HEK293T (cell line): Measurements from ENCODE around the gene NPFFR1.
A peak's percentile ranks its signal among the peaks of the same experiment; 100 is the strongest.

Source experiments
- CTCF ChIA-PET: fragments of 350-600 bp; formaldehyde crosslinking; extraction: SDS; loops from one replicate; lab custom pipeline; 2021; ENCODE audit warnings: antibody characterized with exemption, inconsistent platforms; lab: Yijun Ruan, JAX
- POLR2A ChIA-PET: fragments of 350-600 bp; formaldehyde crosslinking; extraction: SDS; loops from one replicate; lab custom pipeline; 2020; ENCODE audit warnings: antibody characterized with exemption, inconsistent platforms; lab: Yijun Ruan, JAX
- DNase-seq: peaks from one replicate; pipeline ENCODE4 v3.0.0; 2012; ENCODE audit warnings: mixed read lengths; ENCODE audit errors: extremely low spot score
- ARNT ChIP-seq: fragments of 450-650 bp; IDR thresholded peaks from 2 replicates; pipeline ENCODE4 v1.6.1; 2017; ENCODE audit warnings: mild to moderate bottlenecking
- BHLHE40 ChIP-seq: fragments of 450-650 bp; IDR thresholded peaks from 2 replicates; pipeline ENCODE4 v1.6.1; 2016; ENCODE audit warnings: mild to moderate bottlenecking, moderate library complexity, borderline replicate concordance
- CTBP1 ChIP-seq: fragments of 450-650 bp; IDR thresholded peaks from 2 replicates; pipeline ENCODE4 v1.6.1; 2016; ENCODE audit warnings: borderline replicate concordance
- ELF4 ChIP-seq: fragments of 450-650 bp; IDR thresholded peaks from 2 replicates; pipeline ENCODE4 v1.6.1; 2017; ENCODE audit warnings: antibody characterized with exemption
- FOXA1 ChIP-seq: fragments of 450-650 bp; IDR thresholded peaks from 2 replicates; pipeline ENCODE4 v1.6.1; 2016; ENCODE audit warnings: mild to moderate bottlenecking
- FOXK2 ChIP-seq: fragments of 450-650 bp; IDR thresholded peaks from 2 replicates; pipeline ENCODE4 v1.6.1; 2016; ENCODE audit warnings: mild to moderate bottlenecking
- FOXM1 ChIP-seq: fragments of 450-650 bp; IDR thresholded peaks from 2 replicates; pipeline ENCODE4 v1.6.1; 2017; ENCODE audit warnings: mild to moderate bottlenecking, borderline replicate concordance
- HDGF ChIP-seq: fragments of 450-650 bp; IDR thresholded peaks from 2 replicates; pipeline ENCODE4 v1.6.1; 2017; ENCODE audit warnings: antibody characterized with exemption, borderline replicate concordance
- L3MBTL2 ChIP-seq: fragments of 450-650 bp; conservative IDR thresholded peaks from 2 replicates; pipeline ENCODE4 v1.6.1; 2016; ENCODE audit warnings: mild to moderate bottlenecking
- LEF1 ChIP-seq: fragments of 450-650 bp; IDR thresholded peaks from 2 replicates; pipeline ENCODE4 v1.6.1; 2017; ENCODE audit warnings: mild to moderate bottlenecking, borderline replicate concordance
- NFRKB ChIP-seq: fragments of 450-650 bp; IDR thresholded peaks from 2 replicates; pipeline ENCODE4 v1.6.1; 2016; ENCODE audit warnings: mild to moderate bottlenecking, moderate library complexity
- PKNOX1 ChIP-seq: fragments of 450-650 bp; IDR thresholded peaks from 2 replicates; pipeline ENCODE4 v1.6.1; 2016
- SP1 ChIP-seq: fragments of 450-650 bp; IDR thresholded peaks from 2 replicates; pipeline ENCODE4 v1.6.1; 2017
- SUZ12 ChIP-seq: fragments of 450-650 bp; IDR thresholded peaks from 2 replicates; pipeline ENCODE4 v1.6.1; 2016; ENCODE audit warnings: mild to moderate bottlenecking
- TARDBP ChIP-seq: fragments of 450-650 bp; IDR thresholded peaks from 2 replicates; pipeline ENCODE4 v1.6.1; 2016
- ZNF384 ChIP-seq: fragments of 450-650 bp; IDR thresholded peaks from 2 replicates; pipeline ENCODE4 v1.6.1; 2016

NPFFR1 gene

GRCh38 chr10:70283445-70284399 lies at the start of gene NPFFR1:
Gene NPFFR1, minus strand, starts transcription at chr10:70284004. Its CDS starts 328 bp downstream, at chr10:70283676.
- CTCF ChIA-PET = no interaction called here

GRCh38 chr10:70333268-70333667 lies 49.5 kb upstream of the NPFFR1 start:
- no peak for DNase-seq
- ChIA-PET POLR2A (no interaction called here), CTCF (no interaction called here)
- TF ChIP-seq ARNT (no peak), LEF1 (no peak), HDGF (no peak), FOXA1 (no peak), NFRKB (no peak), PKNOX1 (no peak), TARDBP (no peak), L3MBTL2 (no peak), SP1 (no peak), SUZ12 (no peak), ZNF384 (no peak), ELF4 (no peak), FOXK2 (no peak), CTBP1 (no peak), BHLHE40 (no peak), FOXM1 (no peak)

More at GRCh38 chr10:70283445-70284399, at the start of gene NPFFR1:
- no peak for DNase-seq
- TF ChIP-seq LEF1 (no peak), FOXA1 (no peak), TARDBP (no peak), BHLHE40 (no peak), FOXK2 (no peak), ARNT (no peak), CTBP1 (no peak), HDGF (no peak), SUZ12 (no peak), NFRKB (no peak), FOXM1 (no peak), SP1 (no peak), PKNOX1 (no peak), ELF4 (no peak), ZNF384 (no peak), L3MBTL2 (no peak)
- POLR2A ChIA-PET = no interaction called here

GRCh38 chr10:70331486-70332268 lies 47.9 kb upstream of the NPFFR1 start:
- DNase-seq = peak; percentile 41
- TF ChIP-seq ZNF384 (no peak), BHLHE40 (no peak)
- POLR2A ChIA-PET = no interaction called here
- CTCF ChIA-PET = no interaction called here

GRCh38 chr10:70331160-70331485 lies 47.3 kb upstream of the NPFFR1 start:
- POLR2A ChIA-PET = no interaction called here
- CTCF ChIA-PET = no interaction called here
- TF ChIP-seq TARDBP (no peak), ZNF384 (no peak), HDGF (no peak)
- no peak for DNase-seq

- ChIA-PET CTCF (interaction anchor here (0.7 kb wide), 1 partner anchor 109 kb away, joined by 3 read pairs; no protein-coding TSS in a partner anchor), POLR2A (no interaction called here)
- DNase-seq = no peak
Measured at GRCh38 chr10:70330671-70331070, 46.9 kb upstream of the NPFFR1 start.

More at GRCh38 chr10:70330671-70331070, 46.9 kb upstream of the NPFFR1 start:
- TF ChIP-seq ARNT (no peak), SUZ12 (no peak), ZNF384 (no peak), ELF4 (no peak), FOXK2 (no peak), FOXM1 (no peak), FOXA1 (no peak), NFRKB (no peak), LEF1 (no peak), SP1 (no peak), BHLHE40 (no peak), L3MBTL2 (no peak), TARDBP (no peak), PKNOX1 (no peak), CTBP1 (no peak), HDGF (no peak)
